ENCODE measurements around the gene PERM1. TPM values are rescaled to one million over a fixed set of nuclear protein-coding genes. Genes with fewer than 3 reads are reported as not detected.

The PERM1 gene
- total and polyA plus RNA-seq, 9 of the 15 experiments (the other 6 are each of a cell fraction or from before 2014, with no cell fraction given): not detected

- TF ChIP-seq ZNF449 (CRISPR knock-in tag; IDR thresholded peaks at IDR 0.05): no peak
- no peak for TF ChIP-seq NR2F6 (CRISPR knock-in tag; IDR thresholded peaks at IDR 0.05)
- TF ChIP-seq RB1 (IDR thresholded peaks at IDR 0.05; ENCODE audit: low read depth): peak; percentile 98
- 0 out of 2 replicates have a peak, but pooled peaks have one; percentile 5 for TF ChIP-seq ELF4 (CRISPR knock-in tag; IDR thresholded peaks at IDR 0.05)
- TF ChIP-seq ZNF707 (CRISPR knock-in tag; conservative IDR thresholded peaks at IDR 0.05): no peak
- peak; percentile 93 to 98 for TF ChIP-seq E2F6 (IDR thresholded peaks at IDR 0.05; ENCODE audit: borderline replicate concordance in 1 of 2, extremely low read depth in 1 of 2, insufficient read depth in 1 of 2, insufficient read length in 1 of 2, low read depth in 1 of 2, low read length in 1 of 2, poor library complexity in 1 of 2, severe bottlenecking in 1 of 2)
- no peak for TF ChIP-seq SMAD1 (IDR thresholded peaks at IDR 0.05; ENCODE audit: low read depth, low read length, partially characterized antibody)
- no peak for TF ChIP-seq SPI1 (IDR thresholded peaks at IDR 0.05; ENCODE audit: borderline replicate concordance, low read depth, low read length)
- peak; percentile 97 for TF ChIP-seq U2AF1 (optimal IDR thresholded peaks at IDR 0.05; ENCODE audit: low read depth, low read length)
- TF ChIP-seq AFF4 (CRISPR knock-in tag; IDR thresholded peaks at IDR 0.05): peak; percentile 98
- TF ChIP-seq TSHZ1 (CRISPR knock-in tag; IDR thresholded peaks at IDR 0.05): no peak
- TF ChIP-seq GATAD2A (IDR thresholded peaks at IDR 0.05): peak; percentile 93
- TF ChIP-seq ZNF584 (CRISPR knock-in tag; IDR thresholded peaks at IDR 0.05; ENCODE audit: low read depth): peak; percentile 87; the same call in 1 of the 2 replicates
- peak; percentile 99 for TF ChIP-seq BHLHE40 (IDR thresholded peaks at IDR 0.05; ENCODE audit: low read length)
- TF ChIP-seq ID3 (CRISPR knock-in tag; IDR thresholded peaks at IDR 0.05): no peak
- TF ChIP-seq ID3 (tag; IDR thresholded peaks at IDR 0.05): peak; percentile 95
Observed at GRCh38 chr1:1000357-1001056, 18.6 kb upstream of the PERM1 start (continued).

Measured in K562 (cell line).